ENCODE results near the gene CDCA3. TPM values are rescaled to one million over a fixed set of nuclear protein-coding genes. Genes with fewer than 3 reads are reported as not detected.
"Not testable (repeated sequence)": the region's sequence is repeated elsewhere in the genome, so short reads cannot be mapped to it uniquely, and the experiment has no call there.

The CDCA3 gene
- total RNA-seq: 10 to 100 TPM; 35.9 to 37.6 TPM
- 0.68 TPM for polyA plus RNA-seq

- peak within 1 kb of the TSS; percentile 77 for H3K27ac ChIP-seq (ENCODE audit: low read depth, low read length)
- peaks cover 7% of the 10 kb centered on the region for H3K36me3 ChIP-seq (ENCODE audit: insufficient read depth, low read length)
- H3K4me1 ChIP-seq (ENCODE audit: insufficient read depth, low read length): peaks cover 18% of the 10 kb centered on the region
- peaks cover 0 to 31% (median 0%) of the 10 kb centered on the region in 3 donors for H3K36me3 Mint-ChIP-seq
- H3K27me3 Mint-ChIP-seq: no peaks in the 10 kb centered on the region
- DNase-seq: peak; percentile 85 to 96 (median 91)
- peaks cover 20 to 38% (median 20%) of the 10 kb centered on the region in 3 donors for H3K4me1 Mint-ChIP-seq
- H3K4me3 ChIP-seq (ENCODE audit: low read length): peak within 1 kb of the TSS; percentile 97
- ChIA-PET CTCF (interaction anchor here (0.9 to 12.8 kb wide), 16 partner anchors 10 to 262 kb away, joined by 3 to 128 read pairs (median 6); partner anchors contain the start of genes COPS7A, LPCAT3, MLF2 and SPSB2), POLR2A (interaction anchor here (0.6 to 5.2 kb wide), 18 partner anchors 13 to 167 kb away, joined by 3 to 46 read pairs (median 8); partner anchors contain the start of genes C12orf57, COPS7A, ENO2 and LPCAT3)
- H3K9me3 ChIP-seq (ENCODE audit: low read length): no peaks in the 10 kb centered on the region
- peak within 1 kb of the TSS; percentile 86 to 99 (median 94) for H3K4me3 Mint-ChIP-seq
- no peaks in the 10 kb centered on the region for H3K27me3 ChIP-seq (ENCODE audit: insufficient read depth, low read length, poor library complexity, severe bottlenecking)
- no peaks in the 10 kb centered on the region for H3K9me3 Mint-ChIP-seq
- peak within 1 kb of the TSS; percentile 99 to 100 (median 100) for H3K27ac Mint-ChIP-seq
Measured at GRCh38 chr12:6851153-6851920, at the start of gene CDCA3. Gene CDCA3 (minus strand): TSS chr12:6851286. CDS start chr12:6850952, 334 bp downstream.

GRCh38 chr12:6899837-6900519 is 48.9 kb upstream of the CDCA3 start:
- Histone ChIP-seq H3K9me3 (ENCODE audit: low read length) (no peaks in the 10 kb centered on the region), H3K27ac (ENCODE audit: low read depth, low read length) (no peak overlapping the region), H3K27me3 (ENCODE audit: insufficient read depth, low read length, poor library complexity, severe bottlenecking) (no peaks in the 10 kb centered on the region), H3K4me1 (ENCODE audit: insufficient read depth, low read length) (peaks cover 10% of the 10 kb centered on the region), H3K4me3 (ENCODE audit: low read length) (no peak overlapping the region), H3K36me3 (ENCODE audit: insufficient read depth, low read length) (no peaks in the 10 kb centered on the region)
- no peaks in the 10 kb centered on the region for H3K9me3 Mint-ChIP-seq
- ChIA-PET POLR2A (interaction anchor here (0.6 kb wide), 1 partner anchor 211 kb away, joined by 4 read pairs; the partner anchor contains the start of gene ZNF384), CTCF (interaction anchor here (1.1 to 1.8 kb wide), 4 partner anchors 9 to 118 kb away, joined by 3 to 8 read pairs (median 4); partner anchors contain the start of genes LPCAT3 and SPSB2)
- no peak overlapping the region for H3K4me3 Mint-ChIP-seq
- peaks cover 0 to 5% (median 0%) of the 10 kb centered on the region in 3 donors for H3K4me1 Mint-ChIP-seq
- DNase-seq: no peak
- H3K36me3 Mint-ChIP-seq: no peaks in the 10 kb centered on the region
- peak overlapping the region in 1 of 8 donors; percentile 35 for H3K27ac Mint-ChIP-seq
- peaks cover 0 to 4% of the 10 kb centered on the region in 2 donors for H3K27me3 Mint-ChIP-seq

- no peaks in the 10 kb centered on the region for H3K36me3 ChIP-seq (ENCODE audit: insufficient read depth, low read length)
- DNase-seq: no peak
- Mint-ChIP-seq H3K27me3 (peaks cover 0 to 4% of the 10 kb centered on the region in 2 donors), H3K4me1 (peaks cover 0 to 5% (median 0%) of the 10 kb centered on the region in 3 donors), H3K4me3 (no peak overlapping the region), H3K27ac (peak overlapping the region in 1 of 8 donors; percentile 35), H3K36me3 (no peaks in the 10 kb centered on the region), H3K9me3 (no peaks in the 10 kb centered on the region)
- no peaks in the 10 kb centered on the region for H3K27me3 ChIP-seq (ENCODE audit: insufficient read depth, low read length, poor library complexity, severe bottlenecking)
- POLR2A ChIA-PET: interaction anchor here (0.6 kb wide), 1 partner anchor 210 kb away, joined by 4 read pairs; the partner anchor contains the start of gene ZNF384
- no peaks in the 10 kb centered on the region for H3K9me3 ChIP-seq (ENCODE audit: low read length)
- CTCF ChIA-PET: interaction anchor here (1.1 to 1.8 kb wide), 5 partner anchors 8 to 119 kb away, joined by 3 to 8 read pairs (median 4); partner anchors contain the start of genes LPCAT3 and SPSB2
- no peak overlapping the region for H3K4me3 ChIP-seq (ENCODE audit: low read length)
- no peak overlapping the region for H3K27ac ChIP-seq (ENCODE audit: low read depth, low read length)
- H3K4me1 ChIP-seq (ENCODE audit: insufficient read depth, low read length): peaks cover 8% of the 10 kb centered on the region
Measured at GRCh38 chr12:6899427-6899826, 48.3 kb upstream of the CDCA3 start.

GRCh38 chr12:6896846-6897435 is 45.9 kb upstream of the CDCA3 start:
- H3K4me1 Mint-ChIP-seq: peaks cover 0 to 4% (median 0%) of the 10 kb centered on the region in 3 donors
- no peak overlapping the region for H3K27ac Mint-ChIP-seq
- no peaks in the 10 kb centered on the region for H3K36me3 Mint-ChIP-seq
- H3K9me3 ChIP-seq (ENCODE audit: low read length): no peaks in the 10 kb centered on the region
- no peak for DNase-seq
- ChIA-PET CTCF (interaction anchor here (0.7 kb wide), 1 partner anchor 24 kb away, joined by 3 read pairs; the partner anchor contains the start of gene SPSB2), POLR2A (interaction anchor here (0.5 kb wide), 1 partner anchor 14 kb away, joined by 4 read pairs; no protein-coding TSS in a partner anchor)
- H3K4me3 Mint-ChIP-seq: no peak overlapping the region
- H3K27ac ChIP-seq (ENCODE audit: low read depth, low read length): no peak overlapping the region
- no peak overlapping the region for H3K4me3 ChIP-seq (ENCODE audit: low read length)
- no peaks in the 10 kb centered on the region for H3K36me3 ChIP-seq (ENCODE audit: insufficient read depth, low read length)
- H3K27me3 Mint-ChIP-seq: peaks cover 0 to 4% of the 10 kb centered on the region in 2 donors
- no peaks in the 10 kb centered on the region for H3K4me1 ChIP-seq (ENCODE audit: insufficient read depth, low read length)
- no peaks in the 10 kb centered on the region for H3K27me3 ChIP-seq (ENCODE audit: insufficient read depth, low read length, poor library complexity, severe bottlenecking)
- H3K9me3 Mint-ChIP-seq: no peaks in the 10 kb centered on the region

GRCh38 chr12:6894321-6894720 is 43.2 kb upstream of the CDCA3 start:
- H3K9me3 Mint-ChIP-seq: no peaks in the 10 kb centered on the region
- Histone ChIP-seq H3K9me3 (ENCODE audit: low read length) (no peaks in the 10 kb centered on the region), H3K4me3 (ENCODE audit: low read length) (no peak overlapping the region), H3K36me3 (ENCODE audit: insufficient read depth, low read length) (no peaks in the 10 kb centered on the region), H3K27ac (ENCODE audit: low read depth, low read length) (no peak overlapping the region), H3K4me1 (ENCODE audit: insufficient read depth, low read length) (peaks cover 12% of the 10 kb centered on the region), H3K27me3 (ENCODE audit: insufficient read depth, low read length, poor library complexity, severe bottlenecking) (no peaks in the 10 kb centered on the region)
- peaks cover 0 to 4% of the 10 kb centered on the region in 2 donors for H3K27me3 Mint-ChIP-seq
- no peak overlapping the region for H3K27ac Mint-ChIP-seq
- CTCF ChIA-PET: interaction anchor here (1.1 kb wide), 1 partner anchor 22 kb away, joined by 3 read pairs; the partner anchor contains the start of gene SPSB2
- no peaks in the 10 kb centered on the region for H3K36me3 Mint-ChIP-seq
- DNase-seq: no peak
- peaks cover 12 to 19% (median 12%) of the 10 kb centered on the region in 3 donors for H3K4me1 Mint-ChIP-seq
- H3K4me3 Mint-ChIP-seq: no peak overlapping the region
- POLR2A ChIA-PET: no interaction called here

GRCh38 chr12:6892683-6893082 is 41.6 kb upstream of the CDCA3 start:
- peak overlapping the region in 5 of 7 donors; percentile 43 to 56 (median 46) for H3K4me3 Mint-ChIP-seq
- H3K27ac Mint-ChIP-seq: peak overlapping the region in 4 of 8 donors; percentile 23 to 54 (median 37)
- DNase-seq; H3K27me3 Mint-ChIP-seq; H3K27ac ChIP-seq (ENCODE audit: low read depth, low read length); H3K27me3 ChIP-seq (ENCODE audit: insufficient read depth, low read length, poor library complexity, severe bottlenecking); H3K4me3 ChIP-seq (ENCODE audit: low read length); H3K36me3 Mint-ChIP-seq; H3K36me3 ChIP-seq (ENCODE audit: insufficient read depth, low read length); H3K9me3 Mint-ChIP-seq; H3K9me3 ChIP-seq (ENCODE audit: low read length): not testable (repeated sequence)
- CTCF ChIA-PET: interaction anchor here (1.8 to 2.4 kb wide), 5 partner anchors 13 to 36 kb away, joined by 5 to 135 read pairs (median 12); partner anchors contain the start of genes LRRC23, SPSB2 and TPI1
- peaks cover 12 to 19% (median 12%) of the 10 kb centered on the region in 3 donors for H3K4me1 Mint-ChIP-seq
- POLR2A ChIA-PET: interaction anchor here (2.0 to 2.4 kb wide), 2 partner anchors 20 to 21 kb away, joined by 13 to 34 read pairs; partner anchors contain the start of genes ENO2 and SPSB2
- peaks cover 12% of the 10 kb centered on the region for H3K4me1 ChIP-seq (ENCODE audit: insufficient read depth, low read length)

- Mint-ChIP-seq H3K36me3 (no peaks in the 10 kb centered on the region), H3K4me3 (peak overlapping the region; percentile 81 to 93 (median 84)), H3K9me3 (no peaks in the 10 kb centered on the region), H3K27ac (peak overlapping the region; percentile 89 to 98 (median 94)), H3K4me1 (peaks cover 12 to 19% (median 12%) of the 10 kb centered on the region in 3 donors), H3K27me3 (peaks cover 0 to 4% of the 10 kb centered on the region in 2 donors)
- ChIA-PET CTCF (interaction anchor here (0.6 to 2.4 kb wide), 33 partner anchors 8 to 359 kb away, joined by 3 to 135 read pairs (median 6); partner anchors contain the start of genes C12orf57, CDCA3, ENO2 and LPCAT3), POLR2A (interaction anchor here (0.6 to 2.4 kb wide), 12 partner anchors 11 to 168 kb away, joined by 3 to 34 read pairs (median 5); partner anchors contain the start of genes C12orf57, CDCA3, COPS7A and ENO2)
- Histone ChIP-seq H3K9me3 (ENCODE audit: low read length) (no peaks in the 10 kb centered on the region), H3K4me3 (ENCODE audit: low read length) (peak overlapping the region; percentile 95), H3K36me3 (ENCODE audit: insufficient read depth, low read length) (no peaks in the 10 kb centered on the region), H3K27ac (ENCODE audit: low read depth, low read length) (peak overlapping the region; percentile 92), H3K27me3 (ENCODE audit: insufficient read depth, low read length, poor library complexity, severe bottlenecking) (no peaks in the 10 kb centered on the region), H3K4me1 (ENCODE audit: insufficient read depth, low read length) (peaks cover 12% of the 10 kb centered on the region)
- DNase-seq: no peak
Measured at GRCh38 chr12:6891646-6892001, 40.5 kb upstream of the CDCA3 start.

Measured in CD8-positive, alpha-beta memory T cell (primary cell).